Stimulated activated CD8-positive, alpha-beta memory T cell treated with anti-CD3 and anti-CD28 coated beads, Interleukin-4, amount 100 ng/mL, for 48 hours (primary cell): ENCODE measurements around the gene KAZN.
A peak's percentile ranks its signal among the peaks of the same experiment; 100 is the strongest.
"Not testable (repeated sequence)": the region's sequence is repeated elsewhere in the genome, so short reads cannot be mapped to it uniquely, and the experiment has no call there.

Experiments
- DNase-seq: peaks from one replicate; pipeline ENCODE4 v3.0.0-alpha.2; 2020

The KAZN gene

DNA sequence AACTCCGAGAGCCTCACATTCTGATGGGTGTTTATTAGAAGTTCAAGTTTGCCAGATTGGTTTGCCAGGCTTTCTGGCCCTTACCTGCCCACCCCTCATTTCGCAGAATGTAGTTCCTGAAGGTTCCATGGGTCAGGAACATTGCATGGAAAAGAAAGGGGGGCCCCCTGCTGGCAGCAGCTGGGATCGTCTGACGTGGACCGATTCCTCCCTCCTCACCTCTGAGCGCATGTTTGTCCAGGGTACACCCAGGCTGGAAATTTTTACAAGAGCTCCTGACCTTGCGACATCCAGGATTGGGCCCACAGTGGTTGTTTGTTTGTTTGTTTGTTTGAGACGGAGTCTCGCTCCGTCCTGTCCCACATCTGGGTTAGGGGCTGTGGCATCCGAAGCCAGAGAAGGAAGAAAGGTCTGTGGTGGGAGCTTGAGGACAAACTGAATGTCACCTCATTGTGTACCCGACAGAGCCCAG, 429.1 kb downstream of the KAZN start:
- DNase-seq: peak; percentile 80

GRCh38 chr1:15028102-15028501, 429.6 kb downstream of the KAZN start:
- no peak for DNase-seq

DNA sequence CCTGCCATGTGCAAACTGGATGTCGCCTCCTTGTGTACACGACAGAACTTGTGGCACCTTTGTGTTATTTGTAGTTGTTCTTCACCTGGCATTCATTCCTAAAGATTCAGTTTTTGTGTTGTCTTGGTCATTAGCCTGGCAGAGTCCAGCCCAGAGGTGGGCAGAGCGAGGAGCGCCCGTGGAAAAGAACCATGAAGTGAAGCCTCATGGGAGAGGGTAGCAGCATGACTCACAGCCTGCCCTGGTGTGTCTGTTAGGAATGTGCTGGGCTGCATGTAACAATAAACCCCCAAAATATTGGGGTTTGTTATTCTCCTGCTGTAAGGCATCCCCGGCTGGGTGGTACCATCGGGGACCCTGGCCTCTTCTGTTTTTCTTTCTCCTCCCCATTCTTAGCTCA, 430.1 kb downstream of the KAZN start:
- no peak for DNase-seq

GRCh38 chr1:15029036-15029435, 430.6 kb downstream of the KAZN start:
- no peak for DNase-seq

- DNase-seq: no peak
Measured at GRCh38 chr1:15029786-15030185, 431.3 kb downstream of the KAZN start.

- DNase-seq: no peak
Measured at GRCh38 chr1:15031251-15031933, 432.9 kb downstream of the KAZN start.

DNA sequence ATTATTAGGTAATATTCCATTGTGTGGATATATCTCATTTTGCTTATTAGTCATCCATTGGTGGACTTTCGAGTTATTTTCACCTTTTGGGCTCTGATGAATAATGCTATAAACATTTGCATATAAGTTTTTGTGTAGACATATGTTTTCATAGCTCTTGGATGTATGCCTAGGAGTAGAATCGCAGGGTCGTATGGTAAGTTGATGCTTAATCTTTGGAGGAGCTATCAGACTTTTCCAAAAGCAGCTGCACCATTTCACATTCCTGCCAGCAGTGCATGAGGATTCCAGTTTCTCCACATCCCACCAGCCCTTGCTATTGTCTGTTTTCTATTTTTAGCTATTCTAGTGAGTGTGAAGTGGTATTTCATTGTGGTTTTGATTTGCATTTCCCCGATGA, 434.8 kb downstream of the KAZN start:
- no peak for DNase-seq

- DNase-seq: no peak
Measured at GRCh38 chr1:15034656-15035055, 436.2 kb downstream of the KAZN start.

- DNase-seq: no peak
Measured at GRCh38 chr1:15035236-15035635, 436.8 kb downstream of the KAZN start.

DNA sequence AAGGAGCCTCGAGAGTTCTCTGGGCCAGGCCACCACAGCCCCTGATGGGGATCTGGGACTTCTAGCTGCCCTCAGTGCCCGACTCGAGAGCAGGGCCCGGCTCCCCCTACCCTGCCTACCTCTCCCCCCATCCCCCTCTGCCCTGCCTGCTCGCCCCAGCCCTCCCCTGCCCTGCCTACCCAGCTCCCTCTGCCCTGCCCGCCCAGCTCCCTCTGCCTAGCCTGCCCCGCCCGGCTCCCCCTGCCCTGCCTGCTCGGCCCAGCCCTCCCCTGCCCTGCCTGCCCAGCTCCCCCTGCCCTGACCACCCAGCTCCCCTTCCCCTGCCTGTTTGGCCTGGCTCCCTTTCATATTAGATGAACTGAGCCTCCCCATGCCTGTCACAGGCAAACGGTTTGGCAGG, 437.6 kb downstream of the KAZN start:
- DNase-seq: no peak

GRCh38 chr1:15038232-15039016, 439.9 kb downstream of the KAZN start:
- DNase-seq: peak; percentile 26

DNA sequence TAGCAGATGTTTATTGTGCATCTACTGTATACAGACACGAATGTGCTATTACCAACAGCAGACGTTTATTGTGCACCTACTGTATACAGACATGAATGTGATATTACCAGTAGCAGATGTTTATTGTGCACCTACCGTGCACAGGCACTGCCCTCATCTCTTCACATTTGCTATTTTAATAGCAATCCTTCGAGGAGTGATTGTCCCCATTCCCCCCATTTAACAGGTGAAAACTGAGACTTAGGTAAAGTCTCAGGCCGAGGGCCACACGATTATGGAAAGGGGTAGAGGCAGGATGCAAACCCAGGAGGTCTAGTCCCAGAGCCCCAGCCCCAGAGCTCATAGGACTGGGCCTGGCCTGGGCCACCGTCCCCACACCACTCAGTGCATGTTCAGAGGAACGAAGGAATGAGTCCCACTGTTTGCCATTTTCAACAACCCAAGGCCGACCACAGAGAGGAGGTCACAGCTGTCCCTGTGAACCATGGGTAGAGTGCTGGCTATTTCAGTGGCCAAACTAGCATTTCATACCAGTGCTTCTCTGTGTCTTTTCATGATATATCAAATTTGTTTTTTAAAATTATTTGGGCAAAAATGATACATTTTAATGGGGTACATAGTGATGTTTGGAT, 440.6 kb downstream of the KAZN start:
- DNase-seq: no peak

- DNase-seq: no peak
Measured at GRCh38 chr1:15039901-15040300, 441.4 kb downstream of the KAZN start.

DNA sequence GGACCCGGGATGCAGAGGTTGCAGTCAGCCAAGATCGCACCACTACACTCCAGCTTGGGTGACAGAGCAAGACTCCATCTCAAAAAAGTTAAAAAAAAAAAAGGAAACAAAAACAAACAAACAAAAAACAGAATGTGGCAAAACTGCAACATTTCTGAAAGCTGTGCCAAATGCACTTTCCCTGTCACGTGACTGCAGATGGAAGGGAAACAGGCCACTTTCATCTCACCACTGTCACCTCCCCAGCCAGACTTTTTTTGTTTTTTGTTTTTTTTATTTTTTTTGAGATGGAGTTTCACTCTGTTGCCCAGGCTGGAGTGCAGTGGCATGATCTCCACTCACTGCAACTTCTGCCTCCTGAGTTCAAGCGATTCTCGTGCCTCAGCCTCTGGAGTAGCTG, 442.2 kb downstream of the KAZN start:
- DNase-seq: not testable (repeated sequence)

DNA sequence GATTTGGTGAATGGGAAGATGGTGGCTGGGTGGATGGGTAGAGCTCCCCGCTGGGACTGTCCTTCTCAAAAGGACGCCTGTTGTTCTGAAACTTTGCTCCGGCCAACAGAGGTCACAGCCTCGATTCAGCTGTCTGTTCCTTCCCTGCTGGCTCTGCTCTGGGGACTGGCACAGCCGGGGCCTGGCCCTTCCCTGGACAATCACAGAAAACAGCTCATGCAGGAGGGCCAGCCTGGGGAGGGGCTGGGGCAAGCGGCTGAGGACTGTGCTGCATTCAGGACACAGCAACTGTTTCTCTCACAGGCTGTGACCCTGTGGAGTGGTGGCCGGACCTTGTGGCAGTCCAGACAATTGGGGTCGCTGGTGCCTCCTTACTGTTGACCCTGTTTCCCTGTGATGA, 444.4 kb downstream of the KAZN start:
- DNase-seq: no peak

- DNase-seq: no peak
Measured at GRCh38 chr1:15043934-15044333, 445.4 kb downstream of the KAZN start.

GRCh38 chr1:15045123-15045522, 446.6 kb downstream of the KAZN start:
- no peak for DNase-seq

GRCh38 chr1:15046487-15047165, 448.1 kb downstream of the KAZN start:
- peak; percentile 78 for DNase-seq

GRCh38 chr1:15047237-15047636, 448.8 kb downstream of the KAZN start:
- no peak for DNase-seq

DNA sequence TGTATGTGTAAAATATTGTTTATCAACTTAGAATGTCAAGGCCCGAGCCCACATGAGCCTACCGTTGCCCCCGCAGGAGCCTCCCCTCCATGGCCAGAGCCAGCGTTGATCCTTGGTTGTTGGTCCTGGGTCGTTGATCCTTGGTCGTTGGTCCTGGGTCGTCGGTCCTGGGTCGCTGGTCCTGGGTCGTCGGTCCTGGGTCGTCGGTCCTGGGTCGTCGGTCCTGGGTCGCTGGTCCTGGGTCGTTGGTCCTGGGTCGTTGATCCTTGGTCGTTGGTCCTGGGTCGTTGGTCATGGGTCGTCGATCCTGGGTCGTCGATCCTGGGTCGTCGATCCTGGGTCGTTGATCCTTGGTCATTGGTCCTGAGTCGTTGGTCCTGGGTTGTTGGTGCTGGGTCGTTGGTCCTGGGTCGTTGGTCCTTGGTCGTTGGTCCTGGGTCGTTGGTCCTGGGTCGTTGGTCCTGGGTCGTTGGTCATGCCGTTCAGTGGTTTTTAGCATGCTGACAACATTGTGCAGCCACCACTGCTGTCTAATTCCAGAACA, 450.0 kb downstream of the KAZN start:
- no peak for DNase-seq

GRCh38 chr1:15049067-15049466, 450.6 kb downstream of the KAZN start:
- DNase-seq: no peak

GRCh38 chr1:15051882-15052528, 453.5 kb downstream of the KAZN start:
- DNase-seq: no peak

GRCh38 chr1:15053153-15053552, 454.7 kb downstream of the KAZN start:
- DNase-seq: no peak
